ENCODE measurements around the gene CAMK4.

DNA sequence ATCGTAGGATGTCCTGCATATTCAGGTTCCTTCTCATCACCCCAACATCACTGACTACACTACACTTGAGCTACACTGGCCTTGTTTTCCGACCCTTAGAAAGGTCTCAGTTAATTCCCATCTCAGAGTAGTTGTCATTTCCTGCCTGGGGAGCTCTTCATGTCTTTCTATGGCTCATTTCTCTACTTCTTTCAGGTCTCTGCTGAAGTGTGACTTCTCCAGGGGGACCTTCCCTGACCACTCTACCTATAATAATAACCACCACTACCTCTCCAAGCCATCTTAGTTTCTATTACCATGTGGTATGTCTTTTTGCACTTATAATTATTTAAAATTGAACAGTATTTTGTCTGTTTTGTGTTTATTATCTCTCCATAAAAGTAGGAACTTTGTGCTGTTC lies 174.9 kb downstream of the CAMK4 start:
- TF ChIP-seq, protein P1, sequence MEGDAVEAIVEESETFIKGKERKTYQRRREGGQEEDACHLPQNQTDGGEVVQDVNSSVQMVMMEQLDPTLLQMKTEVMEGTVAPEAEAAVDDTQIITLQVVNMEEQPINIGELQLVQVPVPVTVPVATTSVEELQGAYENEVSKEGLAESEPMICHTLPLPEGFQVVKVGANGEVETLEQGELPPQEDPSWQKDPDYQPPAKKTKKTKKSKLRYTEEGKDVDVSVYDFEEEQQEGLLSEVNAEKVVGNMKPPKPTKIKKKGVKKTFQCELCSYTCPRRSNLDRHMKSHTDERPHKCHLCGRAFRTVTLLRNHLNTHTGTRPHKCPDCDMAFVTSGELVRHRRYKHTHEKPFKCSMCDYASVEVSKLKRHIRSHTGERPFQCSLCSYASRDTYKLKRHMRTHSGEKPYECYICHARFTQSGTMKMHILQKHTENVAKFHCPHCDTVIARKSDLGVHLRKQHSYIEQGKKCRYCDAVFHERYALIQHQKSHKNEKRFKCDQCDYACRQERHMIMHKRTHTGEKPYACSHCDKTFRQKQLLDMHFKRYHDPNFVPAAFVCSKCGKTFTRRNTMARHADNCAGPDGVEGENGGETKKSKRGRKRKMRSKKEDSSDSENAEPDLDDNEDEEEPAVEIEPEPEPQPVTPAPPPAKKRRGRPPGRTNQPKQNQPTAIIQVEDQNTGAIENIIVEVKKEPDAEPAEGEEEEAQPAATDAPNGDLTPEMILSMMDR (IDR thresholded peaks at IDR 0.05): no peak
- TF ChIP-seq POLR2A (IDR thresholded peaks at IDR 0.05): no peak
